Measurements from ENCODE around the gene ABCA6. TPM values are rescaled to one million over a fixed set of nuclear protein-coding genes. Genes with fewer than 3 reads are reported as not detected.

The ABCA6 gene
- total and polyA plus RNA-seq, 4 donors, result 7.8 to 200 (median 35.7) TPM

DNA sequence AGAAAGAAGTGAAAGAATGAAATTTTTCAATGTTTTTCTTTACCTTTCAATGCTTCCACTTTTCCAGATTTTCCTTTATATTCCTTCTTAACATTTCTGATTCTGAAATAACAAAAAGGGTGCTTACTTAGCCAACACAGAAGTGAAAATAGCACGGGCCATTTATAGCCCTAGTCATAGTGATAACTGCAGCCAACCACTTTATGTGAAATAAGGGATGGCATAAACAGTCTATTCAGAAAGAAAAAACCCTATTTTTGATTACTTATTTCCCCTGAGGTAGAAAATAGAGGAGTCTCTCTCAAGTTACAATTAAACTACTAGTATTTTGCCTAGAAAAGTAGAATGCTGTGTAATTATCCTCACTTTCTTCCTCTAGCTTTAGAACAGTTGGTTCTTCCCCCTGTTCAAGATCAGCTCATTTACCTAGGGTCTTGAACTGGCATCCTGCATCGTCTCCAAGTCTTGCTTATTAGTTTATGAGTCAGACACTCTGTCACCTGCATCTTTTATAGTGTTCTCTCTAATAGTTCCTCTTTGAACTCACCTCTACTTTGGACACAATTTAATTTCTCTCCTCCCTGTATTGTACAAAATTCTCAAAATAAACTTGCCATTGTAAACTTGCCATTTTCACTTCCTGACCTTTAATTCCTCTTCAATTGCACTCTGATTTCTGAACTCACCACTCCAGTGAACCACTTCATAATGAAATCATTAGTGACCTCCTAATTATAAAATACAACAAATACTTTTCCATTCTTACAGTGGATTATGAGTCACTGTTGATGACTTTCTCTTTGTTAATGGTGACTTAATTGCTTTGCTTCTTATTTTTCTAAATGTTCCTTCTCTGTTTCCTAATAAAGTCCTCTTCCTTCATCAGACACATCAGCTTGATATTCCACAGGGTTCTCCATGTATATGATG is 23.6 kb downstream of the ABCA6 start:
- DNase-seq, result no peak
- WGBS, 2 donors, result 14 to 16% methylated on average over 2 of the region's 2 CpGs
- no peak overlapping the region for H3K4me3 ChIP-seq (ENCODE audit: low read length in 2 of 2)
- H3K4me1 ChIP-seq (ENCODE audit: control insufficient read depth in 1 of 2, insufficient read depth in 2 of 2, low read length in 2 of 2), result peaks cover 0 to 6% of the 10 kb centered on the region in 2 donors
- intact Hi-C loops (cut with DNase I), result no loop called here
- H3K9me3 ChIP-seq (ENCODE audit: control insufficient read depth, low read length), result no peaks in the 10 kb centered on the region
- ATAC-seq (ENCODE audit: low FRiP score), result no peak
- no peak overlapping the region for H3K27ac ChIP-seq (ENCODE audit: low read depth in 1 of 2, low read length in 2 of 2)
- no peaks in the 10 kb centered on the region for H3K36me3 ChIP-seq (ENCODE audit: control insufficient read depth in 1 of 2, insufficient read depth in 2 of 2, low read length in 1 of 2)
- no peaks in the 10 kb centered on the region for H3K27me3 ChIP-seq (ENCODE audit: control insufficient read depth in 1 of 2, insufficient read depth in 2 of 2, low read length in 1 of 2)

DNA sequence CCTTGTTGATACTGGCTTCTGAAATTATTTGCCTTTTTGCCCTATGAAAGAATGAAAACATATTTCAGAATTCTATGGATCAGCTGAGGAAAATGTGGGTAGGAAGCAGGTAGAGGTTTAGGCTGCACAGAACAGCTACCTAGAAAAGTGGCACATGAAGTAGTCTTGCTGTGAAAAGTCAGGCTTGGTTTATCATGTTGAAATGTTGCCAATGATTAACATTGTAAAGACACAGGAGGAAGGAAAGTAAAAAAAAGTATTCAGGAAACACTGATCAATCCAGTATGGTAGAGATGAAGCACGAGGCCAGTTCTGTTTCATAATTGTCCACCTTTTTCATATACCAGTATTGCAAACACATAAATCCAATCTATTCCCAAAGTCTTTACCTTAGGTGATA is 29.9 kb downstream of the ABCA6 start:
- Histone ChIP-seq H3K36me3 (ENCODE audit: control insufficient read depth in 1 of 2, insufficient read depth in 2 of 2, low read length in 1 of 2) (no peaks in the 10 kb centered on the region), H3K27ac (ENCODE audit: low read depth in 1 of 2, low read length in 2 of 2) (no peak overlapping the region), H3K4me3 (ENCODE audit: low read length in 2 of 2) (no peak overlapping the region), H3K9me3 (ENCODE audit: control insufficient read depth, low read length) (no peaks in the 10 kb centered on the region), H3K4me1 (ENCODE audit: control insufficient read depth in 1 of 2, insufficient read depth in 2 of 2, low read length in 2 of 2) (peaks cover 0 to 2% of the 10 kb centered on the region in 2 donors), H3K27me3 (ENCODE audit: control insufficient read depth in 1 of 2, insufficient read depth in 2 of 2, low read length in 1 of 2) (no peaks in the 10 kb centered on the region)
- ATAC-seq (ENCODE audit: low FRiP score) (no peak), DNase-seq (no peak)
- intact Hi-C loops (cut with DNase I), result no loop called here
- WGBS, 2 donors, result 89 to 100% methylated on average over 1 of the region's 1 CpG

DNA sequence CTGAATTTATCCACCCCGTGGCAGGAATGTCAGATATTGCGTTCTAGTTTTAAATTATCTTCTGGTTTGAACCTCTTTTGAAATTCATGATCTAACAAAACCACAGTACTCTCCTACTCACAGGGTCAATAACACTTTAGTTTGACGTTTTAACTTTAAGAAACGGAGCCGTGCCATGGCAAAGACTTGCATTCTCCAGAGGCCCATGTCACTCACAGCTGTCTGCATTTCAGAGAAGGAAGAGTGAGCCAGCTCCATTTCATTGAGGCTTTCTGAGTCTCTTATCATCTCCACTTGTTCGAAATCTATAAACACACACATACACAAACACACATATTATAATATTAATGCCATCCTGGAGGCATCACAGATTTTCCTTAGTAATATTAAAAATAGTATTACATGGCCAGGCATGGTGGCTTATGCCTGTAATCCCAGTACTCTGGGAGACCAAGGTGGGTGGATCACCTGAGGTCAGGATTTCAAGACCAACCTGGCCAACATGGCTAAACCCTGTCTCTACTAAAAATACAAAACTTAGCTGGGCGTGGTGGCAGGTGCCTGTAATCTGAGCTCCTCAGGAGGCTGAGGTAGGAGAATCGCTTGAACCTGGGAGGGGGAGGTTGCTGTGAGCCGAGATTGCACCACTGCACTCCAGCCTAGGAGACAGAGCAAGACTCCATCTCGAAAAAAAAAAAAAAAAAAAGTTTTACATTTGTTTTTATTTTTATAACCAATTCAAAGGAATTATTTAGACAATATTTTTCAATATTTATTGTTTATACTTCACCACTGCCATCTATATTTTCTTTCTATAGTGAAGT is 35.6 kb downstream of the ABCA6 start:
- ATAC-seq (ENCODE audit: low FRiP score), result no peak
- H3K4me1 ChIP-seq (ENCODE audit: control insufficient read depth in 1 of 2, insufficient read depth in 2 of 2, low read length in 2 of 2), result no peaks in the 10 kb centered on the region
- H3K27ac ChIP-seq (ENCODE audit: low read depth in 1 of 2, low read length in 2 of 2), result no peak overlapping the region
- 54 to 63% methylated on average over 10 of the region's 10 CpGs for WGBS, 2 donors
- no peaks in the 10 kb centered on the region for H3K36me3 ChIP-seq (ENCODE audit: control insufficient read depth in 1 of 2, insufficient read depth in 2 of 2, low read length in 1 of 2)
- H3K4me3 ChIP-seq (ENCODE audit: low read length in 2 of 2), result no peak overlapping the region
- no peak for DNase-seq
- no peaks in the 10 kb centered on the region for H3K9me3 ChIP-seq (ENCODE audit: control insufficient read depth, low read length)
- intact Hi-C loops (cut with DNase I), result no loop called here
- H3K27me3 ChIP-seq (ENCODE audit: control insufficient read depth in 1 of 2, insufficient read depth in 2 of 2, low read length in 1 of 2), result no peaks in the 10 kb centered on the region

DNA sequence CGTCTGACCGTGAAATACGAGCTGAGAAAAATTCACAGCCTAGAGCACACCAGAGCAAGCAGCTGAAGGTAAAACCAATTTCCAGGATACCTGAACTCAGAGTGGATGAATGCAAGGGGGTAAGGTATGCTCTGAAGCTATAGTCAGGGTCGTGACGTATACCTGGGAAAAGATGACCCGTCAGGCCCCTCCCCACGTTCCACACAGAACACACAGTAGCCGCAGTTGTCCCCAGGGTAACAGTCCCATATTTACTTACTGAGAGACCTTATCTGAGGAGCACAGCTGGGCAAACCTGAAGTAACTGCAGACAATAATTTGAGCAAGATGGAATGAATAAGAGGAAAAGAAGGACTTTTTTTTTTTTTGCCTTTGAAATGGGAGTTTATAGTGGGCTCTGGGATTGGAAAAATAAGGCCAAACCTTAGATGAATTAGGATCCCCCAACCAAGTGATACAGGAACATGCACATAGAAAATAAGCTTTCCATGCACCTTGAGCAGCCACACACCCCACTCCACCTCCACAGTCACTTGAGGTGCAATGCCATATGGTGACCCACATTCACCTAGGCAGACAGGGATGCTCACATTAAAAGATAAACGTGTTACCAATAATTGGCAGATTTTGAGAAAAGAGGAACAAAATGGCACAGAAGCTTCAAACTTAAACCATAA is 38.0 kb downstream of the ABCA6 start:
- ATAC-seq (ENCODE audit: low FRiP score) (no peak), DNase-seq (no peak)
- Histone ChIP-seq H3K27ac (ENCODE audit: low read depth in 1 of 2, low read length in 2 of 2) (no peak overlapping the region), H3K4me3 (ENCODE audit: low read length in 2 of 2) (no peak overlapping the region), H3K9me3 (ENCODE audit: control insufficient read depth, low read length) (no peaks in the 10 kb centered on the region), H3K27me3 (ENCODE audit: control insufficient read depth in 1 of 2, insufficient read depth in 2 of 2, low read length in 1 of 2) (no peaks in the 10 kb centered on the region), H3K36me3 (ENCODE audit: control insufficient read depth in 1 of 2, insufficient read depth in 2 of 2, low read length in 1 of 2) (no peaks in the 10 kb centered on the region), H3K4me1 (ENCODE audit: control insufficient read depth in 1 of 2, insufficient read depth in 2 of 2, low read length in 2 of 2) (no peaks in the 10 kb centered on the region)
- WGBS, 2 donors, result 77 to 81% methylated on average over 9 of the region's 9 CpGs
- intact Hi-C loops (cut with DNase I), result no loop called here

DNA sequence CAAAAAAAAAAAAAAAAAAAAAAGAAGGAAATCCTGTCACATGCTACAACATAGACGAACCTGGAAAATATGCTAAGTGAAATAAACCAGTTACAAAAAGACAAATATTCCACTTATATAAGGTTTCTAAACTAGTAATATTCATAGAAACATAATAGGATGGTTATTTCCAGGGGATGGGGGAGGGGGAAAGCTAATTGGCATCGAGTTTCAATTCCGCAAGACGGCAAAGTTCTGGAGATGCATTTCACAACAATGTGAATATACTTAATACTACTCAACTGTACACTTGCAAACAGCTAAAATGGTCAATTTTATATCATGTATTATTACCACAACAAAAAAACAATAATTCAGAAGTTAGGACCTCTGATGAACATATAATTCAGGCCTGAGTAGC is 43.1 kb downstream of the ABCA6 start:
- H3K4me1 ChIP-seq (ENCODE audit: control insufficient read depth in 1 of 2, insufficient read depth in 2 of 2, low read length in 2 of 2), result no peaks in the 10 kb centered on the region
- H3K9me3 ChIP-seq (ENCODE audit: control insufficient read depth, low read length), result no peaks in the 10 kb centered on the region
- no peak for ATAC-seq (ENCODE audit: low FRiP score)
- no peak overlapping the region for H3K27ac ChIP-seq (ENCODE audit: low read depth in 1 of 2, low read length in 2 of 2)
- no peaks in the 10 kb centered on the region for H3K36me3 ChIP-seq (ENCODE audit: control insufficient read depth in 1 of 2, insufficient read depth in 2 of 2, low read length in 1 of 2)
- no peaks in the 10 kb centered on the region for H3K27me3 ChIP-seq (ENCODE audit: control insufficient read depth in 1 of 2, insufficient read depth in 2 of 2, low read length in 1 of 2)
- intact Hi-C loops (cut with DNase I), result no loop called here
- no peak overlapping the region for H3K4me3 ChIP-seq (ENCODE audit: low read length in 2 of 2)
- no peak for DNase-seq
- 89 to 90% methylated on average over 4 of the region's 4 CpGs for WGBS, 2 donors

DNA sequence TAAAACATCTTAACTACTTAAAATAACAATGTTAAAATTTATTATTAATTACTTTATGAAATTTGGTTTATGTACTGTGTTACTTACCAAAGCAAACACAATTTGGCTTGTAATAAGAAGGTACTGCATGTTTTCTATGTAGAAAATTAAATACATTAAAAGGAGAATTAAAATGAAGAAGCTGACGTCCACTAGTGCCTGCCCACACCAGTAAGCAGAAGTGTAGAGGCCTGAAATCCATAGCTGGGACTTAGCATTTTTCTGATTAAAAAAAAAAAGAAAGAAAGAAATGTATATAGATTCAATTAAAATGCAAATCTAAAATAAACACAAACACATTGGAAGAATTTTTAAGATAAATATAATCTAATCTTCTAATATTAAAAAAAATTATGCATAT is 45.2 kb downstream of the ABCA6 start:
- WGBS, 2 donors, result 74 to 78% methylated on average over 1 of the region's 1 CpG
- H3K9me3 ChIP-seq (ENCODE audit: control insufficient read depth, low read length), result no peaks in the 10 kb centered on the region
- intact Hi-C loops (cut with DNase I), result no loop called here
- ATAC-seq (ENCODE audit: low FRiP score), result no peak
- H3K4me1 ChIP-seq (ENCODE audit: control insufficient read depth in 1 of 2, insufficient read depth in 2 of 2, low read length in 2 of 2), result no peaks in the 10 kb centered on the region
- H3K36me3 ChIP-seq (ENCODE audit: control insufficient read depth in 1 of 2, insufficient read depth in 2 of 2, low read length in 1 of 2), result no peaks in the 10 kb centered on the region
- no peak overlapping the region for H3K4me3 ChIP-seq (ENCODE audit: low read length in 2 of 2)
- H3K27ac ChIP-seq (ENCODE audit: low read depth in 1 of 2, low read length in 2 of 2), result no peak overlapping the region
- DNase-seq, result no peak
- H3K27me3 ChIP-seq (ENCODE audit: control insufficient read depth in 1 of 2, insufficient read depth in 2 of 2, low read length in 1 of 2), result no peaks in the 10 kb centered on the region

DNA sequence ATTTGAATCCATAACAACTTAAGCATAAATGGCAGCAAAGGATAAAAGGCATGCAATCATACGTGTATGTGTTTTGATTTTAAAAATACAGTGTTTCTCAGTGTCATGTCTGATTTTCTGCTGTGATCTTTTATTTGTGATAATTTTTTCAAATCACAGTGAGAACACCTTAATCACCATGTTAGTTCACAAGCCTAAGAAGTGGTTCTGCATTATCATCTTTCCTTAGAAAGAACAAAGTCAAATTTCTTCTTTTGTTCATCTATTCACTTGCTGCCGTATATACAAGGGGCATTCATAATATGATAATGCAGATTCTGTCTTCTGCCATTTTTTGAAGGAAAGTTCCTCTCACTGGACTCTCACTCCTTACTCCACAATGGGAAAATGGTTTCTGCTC is 47.7 kb downstream of the ABCA6 start:
- H3K4me1 ChIP-seq (ENCODE audit: control insufficient read depth in 1 of 2, insufficient read depth in 2 of 2, low read length in 2 of 2), result no peaks in the 10 kb centered on the region
- DNase-seq (no peak), ATAC-seq (ENCODE audit: low FRiP score) (no peak)
- H3K27me3 ChIP-seq (ENCODE audit: control insufficient read depth in 1 of 2, insufficient read depth in 2 of 2, low read length in 1 of 2), result no peaks in the 10 kb centered on the region
- no peak overlapping the region for H3K4me3 ChIP-seq (ENCODE audit: low read length in 2 of 2)
- H3K36me3 ChIP-seq (ENCODE audit: control insufficient read depth in 1 of 2, insufficient read depth in 2 of 2, low read length in 1 of 2), result no peaks in the 10 kb centered on the region
- no peaks in the 10 kb centered on the region for H3K9me3 ChIP-seq (ENCODE audit: control insufficient read depth, low read length)
- intact Hi-C loops (cut with DNase I), result no loop called here
- 78 to 80% methylated on average over 2 of the region's 2 CpGs for WGBS, 2 donors
- no peak overlapping the region for H3K27ac ChIP-seq (ENCODE audit: low read depth in 1 of 2, low read length in 2 of 2)

DNA sequence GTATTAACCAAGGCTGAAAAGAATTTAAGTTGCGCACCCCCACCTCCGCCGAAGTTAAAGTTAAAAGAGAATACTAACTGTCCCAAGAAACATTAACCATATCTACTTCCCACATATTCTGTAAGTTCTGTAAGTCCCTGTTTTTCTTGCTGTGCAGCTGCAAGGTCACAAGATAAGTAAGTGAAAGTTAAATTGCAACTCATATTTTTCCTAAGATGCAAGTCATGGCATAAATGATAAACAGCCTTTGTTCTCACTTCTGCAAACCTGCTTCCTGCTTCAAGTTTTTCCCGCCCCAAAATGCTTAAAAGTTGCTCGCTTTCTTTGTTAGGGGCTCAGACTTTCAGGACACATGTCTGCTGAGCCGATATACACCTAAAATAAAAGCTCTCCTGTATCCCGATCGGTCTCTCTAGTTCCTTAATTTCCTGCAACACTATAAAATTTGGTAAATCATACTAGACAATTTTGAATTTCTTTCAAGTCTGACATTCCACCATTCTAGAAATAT is 48.4 kb downstream of the ABCA6 start:
- WGBS, 2 donors, result 36 to 42% methylated on average over 8 of the region's 8 CpGs
- intact Hi-C loops (cut with DNase I), result no loop called here
- H3K4me1 ChIP-seq (ENCODE audit: control insufficient read depth in 1 of 2, insufficient read depth in 2 of 2, low read length in 2 of 2), result no peaks in the 10 kb centered on the region
- no peaks in the 10 kb centered on the region for H3K36me3 ChIP-seq (ENCODE audit: control insufficient read depth in 1 of 2, insufficient read depth in 2 of 2, low read length in 1 of 2)
- ATAC-seq (ENCODE audit: low FRiP score) (no peak), DNase-seq (no peak)
- H3K9me3 ChIP-seq (ENCODE audit: control insufficient read depth, low read length), result no peaks in the 10 kb centered on the region
- H3K27me3 ChIP-seq (ENCODE audit: control insufficient read depth in 1 of 2, insufficient read depth in 2 of 2, low read length in 1 of 2), result no peaks in the 10 kb centered on the region
- no peak overlapping the region for H3K4me3 ChIP-seq (ENCODE audit: low read length in 2 of 2)
- H3K27ac ChIP-seq (ENCODE audit: low read depth in 1 of 2, low read length in 2 of 2), result no peak overlapping the region
